GM12892 (cell line): Measurements from ENCODE around the gene AOC3.
"Not testable (repeated sequence)": the region's sequence is repeated elsewhere in the genome, so short reads cannot be mapped to it uniquely, and the experiment has no call there.

ENCODE experiments used
- POLR2A ChIP-seq: IDR thresholded peaks from 2 replicates; pipeline ENCODE4 v1.6.1; 2011; ENCODE audit warnings: low read depth, low read length, control low read depth
- POLR2AphosphoS5 ChIP-seq: IDR thresholded peaks from 2 replicates; pipeline ENCODE4 v1.6.1; 2011; ENCODE audit warnings: low read depth, low read length, control low read depth

DNA sequence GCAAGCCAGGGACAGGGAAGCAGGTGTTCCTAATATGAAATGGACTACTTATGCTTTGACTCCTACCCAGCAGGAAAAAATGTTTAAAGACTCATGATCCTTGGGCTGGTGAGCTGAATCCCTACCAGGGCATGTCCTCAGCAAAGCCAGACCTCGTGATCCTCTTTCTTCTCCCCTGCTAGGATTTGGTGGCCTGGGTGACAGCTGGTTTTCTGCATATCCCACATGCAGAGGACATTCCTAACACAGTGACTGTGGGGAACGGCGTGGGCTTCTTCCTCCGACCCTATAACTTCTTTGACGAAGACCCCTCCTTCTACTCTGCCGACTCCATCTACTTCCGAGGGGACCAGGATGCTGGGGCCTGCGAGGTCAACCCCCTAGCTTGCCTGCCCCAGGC lies 5.1 kb downstream of the AOC3 start:
- not testable (repeated sequence) for TF ChIP-seq POLR2A, POLR2AphosphoS5
